Muscle layer of colon (tissue), 2 donors: ENCODE data around the gene MRPL33.
"Not testable (repeated sequence)": the region's sequence is repeated elsewhere in the genome, so short reads cannot be mapped to it uniquely, and the experiment has no call there.

ENCODE experiments used
- H3K27ac ChIP-seq: one replicate; pipeline ENCODE4 v1.7.0; 2013; ENCODE audit warnings: low read depth, mild to moderate bottlenecking, low read length, moderate library complexity
- H3K27me3 ChIP-seq, 2 donors: one replicate each; pipeline ENCODE4 v1.7.0; 2013; ENCODE audit warnings: low read length in 2 of 2, mild to moderate bottlenecking in 2 of 2; ENCODE audit not compliant: insufficient read depth in 2 of 2, control insufficient read depth in 1 of 2
- H3K36me3 ChIP-seq: one replicate; pipeline ENCODE4 v1.7.0; 2013; ENCODE audit warnings: mild to moderate bottlenecking, low read length; ENCODE audit not compliant: insufficient read depth
- H3K4me1 ChIP-seq: one replicate; pipeline ENCODE4 v1.7.0; 2013; ENCODE audit warnings: mild to moderate bottlenecking, low read length; ENCODE audit not compliant: insufficient read depth
- H3K4me3 ChIP-seq, 2 donors: one replicate each; pipeline ENCODE4 v1.7.0; 2013; ENCODE audit warnings: low read length in 2 of 2, low read depth in 1 of 2, mild to moderate bottlenecking in 1 of 2, moderate library complexity in 1 of 2
- H3K9ac ChIP-seq: one replicate; pipeline ENCODE4 v1.7.0; 2013; ENCODE audit warnings: low read length
- H3K9me3 ChIP-seq: one replicate; pipeline ENCODE4 v1.7.0; 2013; ENCODE audit warnings: mild to moderate bottlenecking, low read length
- donor health status: abdominal sarcoma.
- donor health status: Adenocarcinoma of cecum.

MRPL33 gene

GRCh38 chr2:27763907-27764267 is 7.6 kb upstream of the MRPL33 start:
- Histone ChIP-seq H3K4me3 (no peak overlapping the region), H3K9ac (no peak overlapping the region), H3K36me3 (no peaks in the 10 kb centered on the region), H3K27me3 (peaks cover 0 to 4% of the 10 kb centered on the region in 2 donors), H3K27ac (no peak overlapping the region), H3K4me1 (peaks cover 8% of the 10 kb centered on the region), H3K9me3 (no peaks in the 10 kb centered on the region)

GRCh38 chr2:27764526-27764925 is 7.0 kb upstream of the MRPL33 start:
- not testable (repeated sequence) for H3K9ac ChIP-seq, H3K27ac ChIP-seq, H3K27me3 ChIP-seq, H3K9me3 ChIP-seq, H3K4me1 ChIP-seq, H3K36me3 ChIP-seq, H3K4me3 ChIP-seq

- H3K36me3 ChIP-seq: no peaks in the 10 kb centered on the region
- peaks cover 8% of the 10 kb centered on the region for H3K4me1 ChIP-seq
- H3K27me3 ChIP-seq: peaks cover 0 to 4% of the 10 kb centered on the region in 2 donors
- peak overlapping the region; percentile 9 to 60 for H3K4me3 ChIP-seq
- H3K27ac ChIP-seq: no peak overlapping the region
- H3K9ac ChIP-seq: no peak overlapping the region
- H3K9me3 ChIP-seq: no peaks in the 10 kb centered on the region
Measured at GRCh38 chr2:27765621-27766286, 5.8 kb upstream of the MRPL33 start.

- Histone ChIP-seq H3K4me1 (peaks cover 8% of the 10 kb centered on the region), H3K9me3 (no peaks in the 10 kb centered on the region), H3K4me3 (peak overlapping the region; percentile 9 to 60), H3K36me3 (no peaks in the 10 kb centered on the region), H3K9ac (no peak overlapping the region), H3K27ac (no peak overlapping the region), H3K27me3 (peaks cover 0 to 4% of the 10 kb centered on the region in 2 donors)
Measured at GRCh38 chr2:27766287-27766661, 5.2 kb upstream of the MRPL33 start.

- H3K27ac ChIP-seq: peak overlapping the region; percentile 84
- H3K36me3 ChIP-seq: peaks cover 9% of the 10 kb centered on the region
- H3K4me1 ChIP-seq: peaks cover 33% of the 10 kb centered on the region
- peaks cover 0 to 2% of the 10 kb centered on the region in 2 donors for H3K27me3 ChIP-seq
- peak overlapping the region; percentile 96 for H3K9ac ChIP-seq
- peak overlapping the region; percentile 41 to 99 for H3K4me3 ChIP-seq
- no peaks in the 10 kb centered on the region for H3K9me3 ChIP-seq
Measured at GRCh38 chr2:27771202-27771547, 344 bp upstream of the MRPL33 start.

- peak overlapping the region in 1 of 2 donors; percentile 99 for H3K4me3 ChIP-seq
- no peaks in the 10 kb centered on the region for H3K9me3 ChIP-seq
- H3K36me3 ChIP-seq: peaks cover 14% of the 10 kb centered on the region
- H3K27ac ChIP-seq: no peak overlapping the region
- H3K27me3 ChIP-seq: no peaks in the 10 kb centered on the region
- peaks cover 39% of the 10 kb centered on the region for H3K4me1 ChIP-seq
- H3K9ac ChIP-seq: peak overlapping the region; percentile 3
Measured at GRCh38 chr2:27772804-27773203, 1.3 kb downstream of the MRPL33 start.

GRCh38 chr2:27773959-27774358 is 2.4 kb downstream of the MRPL33 start:
- no peak overlapping the region for H3K9ac ChIP-seq
- H3K36me3 ChIP-seq: peaks cover 14% of the 10 kb centered on the region
- H3K4me3 ChIP-seq: no peak overlapping the region
- H3K27me3 ChIP-seq: no peaks in the 10 kb centered on the region
- H3K27ac ChIP-seq: no peak overlapping the region
- peaks cover 47% of the 10 kb centered on the region for H3K4me1 ChIP-seq
- H3K9me3 ChIP-seq: no peaks in the 10 kb centered on the region

GRCh38 chr2:27776097-27776496 is 4.6 kb downstream of the MRPL33 start:
- peak overlapping the region; percentile 36 for H3K27ac ChIP-seq
- no peaks in the 10 kb centered on the region for H3K27me3 ChIP-seq
- H3K9ac ChIP-seq: no peak overlapping the region
- no peaks in the 10 kb centered on the region for H3K9me3 ChIP-seq
- peaks cover 63% of the 10 kb centered on the region for H3K4me1 ChIP-seq
- H3K4me3 ChIP-seq: no peak overlapping the region
- H3K36me3 ChIP-seq: peaks cover 14% of the 10 kb centered on the region

GRCh38 chr2:27776696-27777095 is 5.2 kb downstream of the MRPL33 start:
- H3K36me3 ChIP-seq: peaks cover 14% of the 10 kb centered on the region
- H3K9me3 ChIP-seq: no peaks in the 10 kb centered on the region
- no peaks in the 10 kb centered on the region for H3K27me3 ChIP-seq
- peaks cover 63% of the 10 kb centered on the region for H3K4me1 ChIP-seq
- H3K9ac ChIP-seq: no peak overlapping the region
- H3K27ac ChIP-seq: peak overlapping the region; percentile 36
- no peak overlapping the region for H3K4me3 ChIP-seq

- Histone ChIP-seq H3K4me1 (peaks cover 39% of the 10 kb centered on the region), H3K9ac (no peak overlapping the region), H3K27me3 (no peaks in the 10 kb centered on the region), H3K36me3 (peaks cover 10% of the 10 kb centered on the region), H3K4me3 (no peak overlapping the region), H3K9me3 (no peaks in the 10 kb centered on the region), H3K27ac (peak overlapping the region; percentile 16)
Measured at GRCh38 chr2:27779417-27780055, 8.0 kb downstream of the MRPL33 start.

- Histone ChIP-seq H3K4me1 (peaks cover 29% of the 10 kb centered on the region), H3K36me3 (peaks cover 5% of the 10 kb centered on the region), H3K27ac (no peak overlapping the region), H3K9me3 (no peaks in the 10 kb centered on the region), H3K27me3 (no peaks in the 10 kb centered on the region), H3K9ac (no peak overlapping the region), H3K4me3 (no peak overlapping the region)
Measured at GRCh38 chr2:27781496-27781895, 10.0 kb downstream of the MRPL33 start.

GRCh38 chr2:27782701-27783100 is 11.2 kb downstream of the MRPL33 start:
- no peaks in the 10 kb centered on the region for H3K36me3 ChIP-seq
- H3K27ac ChIP-seq: no peak overlapping the region
- no peaks in the 10 kb centered on the region for H3K27me3 ChIP-seq
- no peak overlapping the region for H3K9ac ChIP-seq
- no peaks in the 10 kb centered on the region for H3K9me3 ChIP-seq
- H3K4me1 ChIP-seq: peaks cover 25% of the 10 kb centered on the region
- H3K4me3 ChIP-seq: no peak overlapping the region
